GM19467 (cell line): ENCODE measurements around the gene CTNNAL1.
A peak's percentile ranks its signal among the peaks of the same experiment; 100 is the strongest.
"Not testable (repeated sequence)": the region's sequence is repeated elsewhere in the genome, so short reads cannot be mapped to it uniquely, and the experiment has no call there.

Source experiments
- ATAC-seq: cut with Tn5 transposase; IDR thresholded peaks from one replicate; pipeline ENCODE4 v1.9.1; 2021; ENCODE audit warnings: mild to moderate bottlenecking, moderate library complexity; ENCODE audit not compliant: unreplicated experiment

The CTNNAL1 gene

DNA sequence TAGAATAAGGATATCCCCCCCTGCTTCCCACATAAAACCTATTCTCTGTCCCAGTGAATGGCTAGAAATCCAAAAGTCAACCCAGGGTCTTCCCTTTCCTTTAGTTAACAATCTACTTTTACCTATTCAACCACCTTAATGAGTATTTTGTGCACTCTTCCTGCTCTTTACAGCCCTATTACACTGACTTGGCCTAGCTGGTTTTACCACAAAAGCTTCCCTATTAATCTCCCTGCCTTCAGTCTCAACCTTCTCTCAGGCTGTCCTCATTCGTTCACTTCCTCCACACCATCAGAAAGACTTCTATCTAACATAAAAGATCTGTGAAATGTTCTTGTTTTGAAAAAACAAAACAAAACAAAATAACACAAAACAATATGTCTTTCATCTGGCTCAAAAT lies 16.2 kb downstream of the CTNNAL1 start:
- ATAC-seq: no peak

DNA sequence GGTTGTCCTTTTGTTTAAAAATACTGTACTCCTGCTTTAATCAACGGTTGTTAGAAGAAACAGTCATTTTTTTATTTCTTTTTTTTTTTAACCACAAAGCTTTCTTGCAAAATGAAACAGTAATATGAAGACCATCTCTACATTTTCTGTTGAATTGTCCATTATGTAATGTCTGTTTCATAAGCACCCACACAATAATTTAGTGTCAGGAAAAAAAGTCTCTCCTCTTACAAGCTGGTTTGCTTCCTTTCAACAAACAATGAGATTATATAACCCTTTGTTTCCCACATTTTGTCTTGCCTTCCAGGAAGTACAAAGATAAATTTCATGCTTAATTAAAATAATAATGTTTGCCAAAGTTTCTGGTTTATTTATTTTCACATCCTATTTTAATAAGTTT lies 16.7 kb downstream of the CTNNAL1 start:
- ATAC-seq: no peak

- peak; percentile 74 for ATAC-seq
Observed at GRCh38 chr9:108994695-108995094, 18.6 kb downstream of the CTNNAL1 start.

DNA sequence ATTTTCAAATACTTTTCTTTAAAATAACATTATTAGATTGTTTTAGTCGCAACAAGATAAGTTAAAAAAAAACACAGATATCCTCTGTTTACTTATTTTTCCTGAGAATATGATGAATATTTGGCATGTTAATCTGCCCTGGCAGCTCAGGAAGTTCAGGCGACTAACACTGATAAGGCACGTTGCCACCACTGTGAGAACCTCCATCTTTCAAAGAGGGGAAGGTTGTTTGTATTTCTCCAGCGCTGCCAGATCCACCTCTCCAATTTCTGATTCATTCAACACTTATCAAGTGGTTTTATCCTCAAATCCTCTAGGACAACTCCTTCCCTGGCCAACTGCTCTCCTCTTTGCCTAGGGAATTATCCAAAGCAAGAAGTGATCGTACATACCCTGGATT lies 21.8 kb downstream of the CTNNAL1 start:
- no peak for ATAC-seq

DNA sequence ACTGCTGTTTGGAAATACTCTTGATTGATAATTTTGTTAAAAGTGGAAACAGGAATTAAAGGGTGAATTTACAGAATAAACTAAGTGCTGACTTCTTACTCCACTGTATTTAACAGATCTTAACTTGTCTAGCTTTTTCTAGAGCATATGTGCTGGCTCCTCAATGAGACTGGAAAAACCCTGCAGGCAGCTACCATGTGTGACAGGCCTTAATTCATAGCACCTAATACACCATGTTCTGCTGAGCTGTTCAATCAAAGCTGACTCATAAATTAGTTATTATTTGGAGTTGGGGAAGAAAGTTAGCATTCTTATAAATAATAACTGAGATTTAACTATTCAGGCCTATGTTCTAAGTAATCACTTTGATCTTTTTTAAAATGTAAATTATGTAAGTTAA lies 29.4 kb downstream of the CTNNAL1 start:
- no peak for ATAC-seq

DNA sequence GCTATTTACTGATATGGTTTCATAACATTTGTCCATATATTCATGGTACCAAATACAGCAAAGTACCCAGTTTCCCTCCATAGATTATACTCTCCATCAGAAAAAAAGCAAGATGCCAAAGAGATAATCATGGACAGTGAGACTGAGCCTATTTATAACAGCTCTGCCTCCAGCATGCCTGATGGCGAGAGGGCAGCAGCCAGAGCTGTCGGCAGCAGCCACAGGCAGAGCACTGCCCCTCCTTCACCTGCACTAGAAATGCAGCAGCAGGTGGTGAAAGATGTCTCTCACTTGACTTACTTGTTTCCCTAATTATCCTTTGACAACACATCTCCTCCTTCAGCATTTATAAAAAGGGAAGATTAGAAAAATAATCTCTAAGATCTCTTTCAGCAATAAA lies 32.4 kb downstream of the CTNNAL1 start:
- ATAC-seq: no peak

GRCh38 chr9:108978205-108978604 lies 35.1 kb downstream of the CTNNAL1 start:
- no peak for ATAC-seq

- no peak for ATAC-seq
Observed at GRCh38 chr9:108973895-108974294, 39.4 kb downstream of the CTNNAL1 start.

DNA sequence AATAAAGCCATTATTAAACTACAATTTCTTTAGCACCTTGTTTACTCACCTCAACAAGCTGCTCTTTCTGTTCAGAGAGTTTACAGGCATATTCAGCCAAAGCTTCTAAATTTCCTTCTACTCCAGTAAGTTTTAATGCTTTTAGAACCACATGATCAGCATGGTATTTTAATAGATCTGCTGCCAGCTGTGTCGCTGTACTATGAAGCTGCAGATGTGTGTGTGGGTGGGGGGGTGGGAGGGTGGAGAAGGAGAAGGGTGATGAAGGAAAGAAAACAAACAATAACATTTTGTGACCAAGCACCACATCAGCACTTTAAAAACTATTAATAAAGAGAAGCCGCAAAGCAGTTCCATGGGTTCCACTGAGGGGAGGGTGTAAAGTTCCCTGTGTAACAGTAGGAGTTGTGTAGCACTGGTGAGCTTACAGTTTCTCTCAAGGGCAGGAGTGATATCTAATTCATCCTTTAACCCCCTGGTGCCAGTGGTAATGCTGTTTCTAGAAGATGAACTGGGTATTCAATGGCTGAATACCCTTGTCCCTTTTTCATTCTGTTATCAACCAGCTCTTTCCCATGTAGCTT lies 40.6 kb downstream of the CTNNAL1 start:
- ATAC-seq: no peak

DNA sequence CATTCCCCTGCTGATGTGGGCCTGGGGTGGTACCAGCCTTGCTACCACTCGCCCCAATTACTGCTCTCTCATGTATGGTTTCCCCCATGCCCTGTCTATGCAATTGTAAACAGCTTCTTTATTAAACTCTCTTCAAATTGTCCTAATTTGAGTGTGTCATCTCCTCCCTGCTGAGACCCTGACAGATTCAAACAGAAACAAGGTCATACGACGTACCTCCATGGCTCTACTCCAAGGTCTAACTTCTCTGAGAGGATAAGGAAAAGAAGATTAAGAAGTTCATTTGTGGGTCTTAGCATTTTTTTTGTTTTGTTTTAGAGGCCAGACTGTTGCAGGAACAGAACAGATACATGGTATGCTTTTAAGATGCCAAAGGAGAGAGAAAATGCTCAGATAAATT lies 41.1 kb downstream of the CTNNAL1 start:
- no peak for ATAC-seq

- not testable (repeated sequence) for ATAC-seq
Observed at GRCh38 chr9:108971392-108971791, 41.9 kb downstream of the CTNNAL1 start.

DNA sequence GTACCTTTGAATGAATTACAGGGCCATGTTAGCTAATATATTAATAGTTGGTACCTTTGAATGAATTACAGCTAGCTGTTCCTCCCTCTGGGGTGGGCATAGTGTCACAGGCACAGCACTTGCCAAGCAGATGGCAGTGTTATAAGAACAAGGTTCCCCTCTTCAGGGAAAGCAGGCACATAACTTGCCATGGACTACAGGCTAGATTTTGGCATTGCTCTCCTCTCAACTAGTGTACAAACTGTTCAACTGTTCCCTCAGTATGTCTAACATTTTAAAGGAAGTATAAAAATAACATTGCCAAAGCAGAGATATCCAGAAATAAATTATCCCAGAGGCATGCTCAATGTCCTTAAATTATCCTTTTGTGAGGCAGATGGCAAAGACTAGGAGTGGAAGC lies 45.4 kb downstream of the CTNNAL1 start:
- no peak for ATAC-seq

- no peak for ATAC-seq
Observed at GRCh38 chr9:108963459-108964143, 49.7 kb downstream of the CTNNAL1 start.

- no peak for ATAC-seq
Observed at GRCh38 chr9:108961151-108961550, 52.1 kb downstream of the CTNNAL1 start.

- ATAC-seq: no peak
Observed at GRCh38 chr9:108960331-108960730, 53.0 kb downstream of the CTNNAL1 start.

GRCh38 chr9:108956631-108957026 lies 56.7 kb downstream of the CTNNAL1 start:
- no peak for ATAC-seq

DNA sequence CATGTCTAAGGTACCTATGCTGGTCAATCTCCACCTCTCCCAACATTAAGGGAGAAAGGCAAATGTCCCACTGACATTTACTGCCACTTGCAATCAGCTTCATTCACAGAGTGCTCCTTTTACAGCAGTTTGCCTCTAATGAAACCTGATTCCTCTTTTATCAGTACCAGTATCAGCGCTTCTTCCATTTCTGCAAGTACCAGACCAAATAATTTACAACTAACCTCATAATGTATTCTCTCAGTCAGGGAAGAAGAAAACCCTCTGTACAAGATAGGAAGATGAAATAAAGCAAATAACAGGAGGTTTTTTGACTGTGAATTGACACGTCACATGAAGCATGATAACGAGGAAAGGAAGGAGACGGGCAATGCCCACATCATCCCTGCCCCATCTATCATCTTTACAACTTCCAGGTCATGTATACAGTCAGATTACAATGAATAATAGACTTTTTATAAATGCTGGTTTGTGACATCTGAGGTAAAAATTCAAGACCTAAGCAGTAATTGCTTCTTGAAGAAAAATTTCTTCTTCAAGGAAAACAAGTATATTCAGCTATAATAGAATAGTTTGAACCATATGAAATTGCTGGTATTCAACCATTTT lies 57.2 kb downstream of the CTNNAL1 start:
- ATAC-seq: no peak

- ATAC-seq: no peak
Observed at GRCh38 chr9:108953983-108954574, 59.2 kb downstream of the CTNNAL1 start.

- no peak for ATAC-seq
Observed at GRCh38 chr9:108951578-108951977, 61.7 kb downstream of the CTNNAL1 start.

GRCh38 chr9:108950168-108950567 lies 63.1 kb downstream of the CTNNAL1 start:
- no peak for ATAC-seq

DNA sequence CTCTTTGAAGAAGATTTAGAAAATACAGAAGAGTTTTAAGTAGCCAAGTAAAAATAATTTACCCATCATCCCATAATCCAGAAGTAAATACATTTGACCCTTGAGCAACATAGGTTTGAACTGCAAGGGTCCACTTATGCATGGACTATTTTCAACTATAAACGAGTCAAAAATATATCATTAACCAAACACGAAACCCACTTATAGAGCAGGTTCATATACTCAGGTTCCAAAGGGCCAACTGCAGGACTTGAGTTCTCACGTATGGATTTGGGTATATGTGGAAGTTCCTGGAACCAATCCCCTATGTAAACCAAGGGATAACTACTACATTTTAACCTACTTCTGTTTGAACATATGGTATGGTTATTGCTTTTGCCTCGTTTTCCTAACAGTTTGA lies 73.3 kb downstream of the CTNNAL1 start:
- no peak for ATAC-seq
